HCT116 (cell line): Measurements from ENCODE around the gene PON3. TPM values are rescaled to one million over a fixed set of nuclear protein-coding genes. Genes with fewer than 3 reads are reported as not detected.

Experiments used
- ATAC-seq: fragments of 200-7000 bp; cut with Tn5 transposase; 2 replicates; pipeline ENCODE4 v1.9.1; 2020; ENCODE audit warnings: mild to moderate bottlenecking, moderate library complexity
- BruUV-seq: library from RNA; stranded (reverse); fragments of 400-500 nt; replicated peaks from 2 replicates; lab custom pipeline; 2021; lab: Mats Ljungman, UMichigan
- CTCF ChIA-PET: fragments of 300-600 bp; sonication (Branson Sonifier 250); formaldehyde crosslinking; loops from one replicate; lab custom pipeline; 2021; ENCODE audit warnings: antibody characterized with exemption; lab: Charles Lee
- POLR2A ChIA-PET: fragments of 300-600, 350-600 bp; sonication (Branson Sonifier 250); formaldehyde crosslinking; loops from one replicate; lab custom pipeline; 2021; ENCODE audit warnings: antibody characterized with exemption; lab: Charles Lee
- RAD21 ChIA-PET, 2 experiments: fragments of 300-600 bp; sonication (Branson Sonifier 250); formaldehyde crosslinking; loops; one replicate each; lab custom pipeline; 2023; ENCODE audit warnings: low total read pairs in 2 of 2; ENCODE audit not compliant: uncharacterized antibody in 2 of 2, unreplicated experiment in 2 of 2, low non-redundant PET in 1 of 2; lab: Charles Lee
- DNase-seq: peaks from one replicate; pipeline ENCODE4 v3.0.0-alpha.2; 2010; ENCODE audit warnings: low read depth, low spot score
- H2AFZ ChIP-seq: fragments of 200-600 bp; shearing (Covaris generic), sonication (generic); 2 replicates; pipeline ENCODE4 v1.6.1; 2017; ENCODE audit warnings: low read depth, mixed run types, mixed read lengths, antibody characterized with exemption, low read length; ENCODE audit not compliant: poor library complexity, severe bottlenecking
- H3K27ac ChIP-seq: 2 replicates; pipeline ENCODE4 v1.5.1; 2012; ENCODE audit warnings: low read depth, low read length
- H3K27me3 ChIP-seq: fragments of 200-600 bp; sonication (generic); 2 replicates; pipeline ENCODE4 v1.6.1; 2016; ENCODE audit warnings: mixed run types, low read length, mixed read lengths; ENCODE audit not compliant: insufficient read depth
- H3K36me3 ChIP-seq, 2 experiments: fragments of 200-500 bp in 1 of 2; fragments of 200-600 bp in 1 of 2; sonication (Bioruptor generic) in 1 of 2; sonication (generic) in 1 of 2; 2 replicates each; pipeline versions ENCODE4 v1.5.1 to v1.6.1; 2014 to 2016; ENCODE audit warnings: low read length in 2 of 2, inconsistent platforms in 1 of 2, mixed read lengths in 1 of 2, mixed run types in 1 of 2; ENCODE audit not compliant: insufficient read depth in 2 of 2, control insufficient read depth in 1 of 2
- H3K4me1 ChIP-seq, 2 experiments: fragments of 200-600 bp in 1 of 2; sonication (generic) in 1 of 2; 2 replicates each; pipeline versions ENCODE4 v1.5.1 to v1.6.1; 2012 to 2017; ENCODE audit warnings: low read length in 2 of 2, inconsistent platforms in 1 of 2, mild to moderate bottlenecking in 1 of 2, mixed read lengths in 1 of 2, mixed run types in 1 of 2, moderate library complexity in 1 of 2; ENCODE audit not compliant: insufficient read depth in 2 of 2, control insufficient read depth in 1 of 2
- H3K4me2 ChIP-seq: fragments of 200-600 bp; sonication (generic); 2 replicates; pipeline ENCODE4 v1.6.1; 2017; ENCODE audit warnings: mixed run types, low read length, mixed read lengths
- H3K4me3 ChIP-seq, 2 experiments: fragments of 200-600 bp in 1 of 2; sonication (generic) in 1 of 2; replicated peaks in 1 of 2; 2 replicates each; pipeline ENCODE4 v1.5.1; 2011 to 2016; ENCODE audit warnings: low read length in 2 of 2, control low read depth in 1 of 2, low read depth in 1 of 2, mild to moderate bottlenecking in 1 of 2, mixed read lengths in 1 of 2, mixed run types in 1 of 2
- H3K79me2 ChIP-seq: fragments of 200-600 bp; sonication (generic); 2 replicates; pipeline ENCODE4 v1.6.1; 2017; ENCODE audit warnings: mild to moderate bottlenecking, mixed run types, low read length, moderate library complexity, mixed read lengths; ENCODE audit not compliant: insufficient read depth
- H3K9ac ChIP-seq: fragments of 200-600 bp; sonication (generic); 2 replicates; pipeline ENCODE4 v1.6.1; 2016; ENCODE audit warnings: low read length, mixed read lengths
- H3K9me2 ChIP-seq: fragments of 200-600 bp; sonication (generic), shearing (Covaris generic); 2 replicates; pipeline ENCODE4 v1.6.1; 2017; ENCODE audit warnings: mixed run types, mild to moderate bottlenecking, moderate library complexity; ENCODE audit not compliant: insufficient read depth
- H3K9me3 ChIP-seq, 2 experiments: fragments of 200-500 bp in 1 of 2; fragments of 200-600 bp in 1 of 2; sonication (Bioruptor generic) in 1 of 2; sonication (generic) in 1 of 2; 2 replicates each; pipeline ENCODE4 v1.6.1; 2014 to 2017; ENCODE audit warnings: low read length in 2 of 2, mixed read lengths in 2 of 2, inconsistent platforms in 1 of 2, low read depth in 1 of 2, mild to moderate bottlenecking in 1 of 2, mixed run types in 1 of 2, moderate library complexity in 1 of 2; ENCODE audit not compliant: control insufficient read depth in 1 of 2, insufficient read depth in 1 of 2
- H4K20me1 ChIP-seq: fragments of 200-600 bp; sonication (generic), shearing (Covaris generic); 2 replicates; pipeline ENCODE4 v1.6.1; 2017; ENCODE audit warnings: mixed run types, mild to moderate bottlenecking, moderate library complexity; ENCODE audit not compliant: insufficient read depth
- CBX3 ChIP-seq: IDR thresholded peaks from 2 replicates; pipeline ENCODE4 v1.6.1; 2012; ENCODE audit warnings: low read depth
- CEBPB ChIP-seq: IDR thresholded peaks from 2 replicates; pipeline ENCODE4 v1.6.1; 2012; ENCODE audit warnings: low read depth
- EGR1 ChIP-seq: IDR thresholded peaks from 2 replicates; pipeline ENCODE4 v1.6.1; 2012; ENCODE audit warnings: low read depth
- EZH2 ChIP-seq: fragments of 200-600 bp; sonication (generic); IDR thresholded peaks from 2 replicates; pipeline ENCODE4 v1.6.1; 2017; ENCODE audit warnings: antibody characterized with exemption, mixed run types
- EZH2phosphoT487 ChIP-seq: fragments of 200-600 bp; IDR thresholded peaks from 2 replicates; pipeline ENCODE4 v1.6.1; 2018; ENCODE audit warnings: antibody characterized with exemption, borderline replicate concordance
- FOSL1 ChIP-seq: IDR thresholded peaks from 2 replicates; pipeline ENCODE4 v1.6.1; 2012; ENCODE audit warnings: low read depth
- JUND ChIP-seq: IDR thresholded peaks from 2 replicates; pipeline ENCODE4 v1.6.1; 2012
- POLR2A ChIP-seq: IDR thresholded peaks from 2 replicates; pipeline ENCODE4 v1.7.0; 2011; ENCODE audit warnings: borderline replicate concordance; ENCODE audit not compliant: insufficient read depth, insufficient read length; ENCODE audit errors: extremely low read depth
- RAD21 ChIP-seq: IDR thresholded peaks from 2 replicates; pipeline ENCODE4 v1.6.1; 2012; ENCODE audit warnings: low read depth, mild to moderate bottlenecking
- SIN3A ChIP-seq: IDR thresholded peaks from 2 replicates; pipeline ENCODE4 v1.6.1; 2012; ENCODE audit warnings: low read depth
- SRF ChIP-seq: IDR thresholded peaks from 2 replicates; pipeline ENCODE4 v1.6.1; 2012; ENCODE audit warnings: low read depth
- TCF7L2 ChIP-seq: IDR thresholded peaks from 2 replicates; pipeline ENCODE4 v1.7.0; 2011; ENCODE audit warnings: borderline replicate concordance, inconsistent platforms; ENCODE audit not compliant: insufficient read depth, insufficient read length; ENCODE audit errors: extremely low read depth
- YY1 ChIP-seq: IDR thresholded peaks from 2 replicates; pipeline ENCODE4 v1.6.1; 2011; ENCODE audit warnings: low read length, low read depth, moderate library complexity, mild to moderate bottlenecking; ENCODE audit not compliant: insufficient replicate concordance; ENCODE audit errors: extremely low read depth
- ZNF274 ChIP-seq: fragments of 200-500 bp; sonication (Bioruptor generic); IDR thresholded peaks from 2 replicates; pipeline ENCODE4 v1.6.1; 2014; ENCODE audit warnings: mild to moderate bottlenecking, low read depth, low read length, inconsistent platforms
- intact Hi-C: fragments of 100-400 bp; cut with micrococcal nuclease; formaldehyde crosslinking; loops from 2 replicates; pipeline ENCODE4 v1.10.0; 2022
- total RNA-seq: library from RNA; stranded (reverse); gene quantifications from one replicate; pipeline ENCODE4 v1.2.1, GENCODE V29; 2021; ENCODE audit not compliant: unreplicated experiment
- TF ChIP-seq, protein P1 (sequence below): IDR thresholded peaks from 2 replicates; pipeline ENCODE4 v1.6.1; 2012; ENCODE audit warnings: low read depth
- TF ChIP-seq, protein P2 (sequence below): IDR thresholded peaks from 2 replicates; pipeline ENCODE4 v1.6.1; 2012
- TF ChIP-seq, protein P3 (sequence below): IDR thresholded peaks from 2 replicates; pipeline ENCODE4 v1.6.1; 2011; ENCODE audit warnings: mild to moderate bottlenecking, low read length, moderate library complexity; ENCODE audit not compliant: insufficient replicate concordance; ENCODE audit errors: extremely low read depth
- TF ChIP-seq, protein P4 (sequence below): IDR thresholded peaks from 2 replicates; pipeline ENCODE4 v1.6.1; 2012

Gene PON3
- total RNA-seq, 1 experiment from 2014 or later, result 2.6 TPM

DNA sequence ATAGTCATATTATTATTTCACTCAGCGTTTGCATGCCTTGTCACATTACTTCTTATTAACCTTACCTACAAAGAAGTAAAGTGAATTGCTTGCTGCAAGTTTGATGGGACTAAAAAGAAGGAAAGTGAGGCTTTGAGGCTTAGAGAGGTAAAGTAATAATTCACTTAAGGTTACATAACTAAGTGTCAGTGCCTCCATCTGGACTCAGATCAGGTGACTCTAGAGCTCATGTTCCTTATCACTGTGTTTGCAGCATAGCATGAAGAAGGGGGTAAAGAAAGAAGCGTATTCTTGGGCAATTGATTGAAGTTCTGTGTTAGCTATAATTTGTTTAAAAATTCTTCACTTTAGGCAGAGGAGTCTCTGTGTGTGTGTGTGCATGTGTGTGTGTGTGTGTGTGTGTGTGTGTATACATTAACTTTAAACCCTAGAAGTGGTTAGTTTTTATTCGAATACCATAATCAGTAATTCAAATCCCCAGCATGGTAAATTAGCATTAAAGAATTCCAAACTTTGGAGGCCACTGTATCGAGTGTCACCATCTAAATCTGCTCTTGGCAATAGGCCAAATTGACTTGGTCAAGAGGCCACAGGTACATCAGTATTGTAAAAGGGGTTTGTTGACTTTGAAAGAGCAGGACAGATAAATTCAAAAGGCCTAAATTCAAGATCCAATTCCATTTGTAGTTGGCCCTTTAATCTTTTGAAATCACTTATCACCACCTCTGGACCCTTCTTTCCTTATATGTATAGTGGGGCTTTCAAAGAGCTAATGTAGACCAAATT, 2.2 kb upstream of the PON3 start:
- ChIA-PET RAD21 (no interaction called here), POLR2A (no interaction called here)
- DNase-seq, result no peak
- Histone ChIP-seq H3K36me3 (no peaks in the 10 kb centered on the region), H3K9ac (no peak overlapping the region), H2AFZ (no peak overlapping the region), H3K4me2 (no peak overlapping the region), H3K79me2 (no peaks in the 10 kb centered on the region), H3K27me3 (no peaks in the 10 kb centered on the region), H3K4me1 (peaks cover 0 to 13% of the 10 kb centered on the region in 2 experiments; a peak in 1 of 4 replicates), H4K20me1 (no peaks in the 10 kb centered on the region)
- no TSS peak for BruUV-seq
- TF ChIP-seq, protein P1, sequence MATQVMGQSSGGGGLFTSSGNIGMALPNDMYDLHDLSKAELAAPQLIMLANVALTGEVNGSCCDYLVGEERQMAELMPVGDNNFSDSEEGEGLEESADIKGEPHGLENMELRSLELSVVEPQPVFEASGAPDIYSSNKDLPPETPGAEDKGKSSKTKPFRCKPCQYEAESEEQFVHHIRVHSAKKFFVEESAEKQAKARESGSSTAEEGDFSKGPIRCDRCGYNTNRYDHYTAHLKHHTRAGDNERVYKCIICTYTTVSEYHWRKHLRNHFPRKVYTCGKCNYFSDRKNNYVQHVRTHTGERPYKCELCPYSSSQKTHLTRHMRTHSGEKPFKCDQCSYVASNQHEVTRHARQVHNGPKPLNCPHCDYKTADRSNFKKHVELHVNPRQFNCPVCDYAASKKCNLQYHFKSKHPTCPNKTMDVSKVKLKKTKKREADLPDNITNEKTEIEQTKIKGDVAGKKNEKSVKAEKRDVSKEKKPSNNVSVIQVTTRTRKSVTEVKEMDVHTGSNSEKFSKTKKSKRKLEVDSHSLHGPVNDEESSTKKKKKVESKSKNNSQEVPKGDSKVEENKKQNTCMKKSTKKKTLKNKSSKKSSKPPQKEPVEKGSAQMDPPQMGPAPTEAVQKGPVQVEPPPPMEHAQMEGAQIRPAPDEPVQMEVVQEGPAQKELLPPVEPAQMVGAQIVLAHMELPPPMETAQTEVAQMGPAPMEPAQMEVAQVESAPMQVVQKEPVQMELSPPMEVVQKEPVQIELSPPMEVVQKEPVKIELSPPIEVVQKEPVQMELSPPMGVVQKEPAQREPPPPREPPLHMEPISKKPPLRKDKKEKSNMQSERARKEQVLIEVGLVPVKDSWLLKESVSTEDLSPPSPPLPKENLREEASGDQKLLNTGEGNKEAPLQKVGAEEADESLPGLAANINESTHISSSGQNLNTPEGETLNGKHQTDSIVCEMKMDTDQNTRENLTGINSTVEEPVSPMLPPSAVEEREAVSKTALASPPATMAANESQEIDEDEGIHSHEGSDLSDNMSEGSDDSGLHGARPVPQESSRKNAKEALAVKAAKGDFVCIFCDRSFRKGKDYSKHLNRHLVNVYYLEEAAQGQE, result no peak
- TF ChIP-seq, protein P2, sequence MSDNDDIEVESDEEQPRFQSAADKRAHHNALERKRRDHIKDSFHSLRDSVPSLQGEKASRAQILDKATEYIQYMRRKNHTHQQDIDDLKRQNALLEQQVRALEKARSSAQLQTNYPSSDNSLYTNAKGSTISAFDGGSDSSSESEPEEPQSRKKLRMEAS, result no peak
- TF ChIP-seq SIN3A (no peak), FOSL1 (no peak), TCF7L2 (no peak), SRF (no peak), EGR1 (no peak), EZH2 (no peak), CBX3 (no peak), JUND (no peak), EZH2phosphoT487 (no peak), POLR2A (no peak), ZNF274 (no peak), RAD21 (no peak), YY1 (no peak), CEBPB (no peak)
- TF ChIP-seq, protein P3, sequence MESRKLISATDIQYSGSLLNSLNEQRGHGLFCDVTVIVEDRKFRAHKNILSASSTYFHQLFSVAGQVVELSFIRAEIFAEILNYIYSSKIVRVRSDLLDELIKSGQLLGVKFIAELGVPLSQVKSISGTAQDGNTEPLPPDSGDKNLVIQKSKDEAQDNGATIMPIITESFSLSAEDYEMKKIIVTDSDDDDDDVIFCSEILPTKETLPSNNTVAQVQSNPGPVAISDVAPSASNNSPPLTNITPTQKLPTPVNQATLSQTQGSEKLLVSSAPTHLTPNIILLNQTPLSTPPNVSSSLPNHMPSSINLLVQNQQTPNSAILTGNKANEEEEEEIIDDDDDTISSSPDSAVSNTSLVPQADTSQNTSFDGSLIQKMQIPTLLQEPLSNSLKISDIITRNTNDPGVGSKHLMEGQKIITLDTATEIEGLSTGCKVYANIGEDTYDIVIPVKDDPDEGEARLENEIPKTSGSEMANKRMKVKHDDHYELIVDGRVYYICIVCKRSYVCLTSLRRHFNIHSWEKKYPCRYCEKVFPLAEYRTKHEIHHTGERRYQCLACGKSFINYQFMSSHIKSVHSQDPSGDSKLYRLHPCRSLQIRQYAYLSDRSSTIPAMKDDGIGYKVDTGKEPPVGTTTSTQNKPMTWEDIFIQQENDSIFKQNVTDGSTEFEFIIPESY, result no peak
- TF ChIP-seq, protein P4, sequence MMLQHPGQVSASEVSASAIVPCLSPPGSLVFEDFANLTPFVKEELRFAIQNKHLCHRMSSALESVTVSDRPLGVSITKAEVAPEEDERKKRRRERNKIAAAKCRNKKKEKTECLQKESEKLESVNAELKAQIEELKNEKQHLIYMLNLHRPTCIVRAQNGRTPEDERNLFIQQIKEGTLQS, result no peak
- TF ChIP-seq, all 23 proteins: peak for 0
- intact Hi-C loops, result no loop called here
- no peak overlapping the region for H3K27ac ChIP-seq
- CTCF ChIA-PET, result no interaction called here
- no peak overlapping the region for H3K4me3 ChIP-seq
- H3K9me3 ChIP-seq, result no peaks in the 10 kb centered on the region
- no peak for ATAC-seq
- no peaks in the 10 kb centered on the region for H3K9me2 ChIP-seq
